NCI-H524 (cell line): ENCODE measurements around the gene LCNL1.

Source experiments
- DNase-seq, 2 experiments: peaks; one replicate each; lab custom pipeline; 2025; lab: John Stamatoyannopoulos, UW

The LCNL1 gene

DNA sequence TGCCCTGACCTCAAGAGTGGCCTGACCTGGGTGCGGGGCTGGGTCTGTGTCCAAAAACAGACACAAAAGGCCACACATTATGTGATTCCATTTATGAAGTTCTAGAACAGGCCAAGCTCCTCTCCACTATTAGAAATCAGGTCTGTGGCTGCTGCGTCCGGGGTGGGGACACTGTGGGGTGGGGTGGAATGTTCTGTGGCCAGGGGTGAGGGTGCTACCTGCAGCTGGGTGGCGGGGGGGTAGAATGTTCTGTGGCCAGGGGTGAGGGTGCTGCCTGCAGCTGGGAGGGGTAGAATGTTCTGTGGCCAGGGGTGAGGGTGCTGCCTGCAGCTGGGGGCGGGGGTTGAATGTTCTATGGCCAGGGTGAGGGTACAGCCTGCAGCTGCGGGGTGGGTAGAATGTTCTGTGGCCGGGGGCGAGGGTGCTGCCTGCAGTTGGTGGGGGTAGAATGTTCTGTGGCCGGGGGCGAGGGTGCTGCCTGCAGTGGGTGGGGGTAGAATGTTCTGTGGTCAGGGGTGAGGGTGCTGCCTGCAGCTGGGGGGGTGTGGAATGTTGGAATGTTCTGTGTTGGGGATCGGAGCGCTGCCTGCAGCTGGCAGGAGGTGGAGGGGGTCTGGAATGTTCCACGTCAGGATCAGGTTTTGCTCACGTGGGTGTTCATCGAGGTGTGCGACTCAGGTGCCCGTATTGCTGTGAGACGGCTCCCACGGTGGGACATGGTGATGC lies 22.4 kb upstream of the LCNL1 start:
- no peak for DNase-seq

DNA sequence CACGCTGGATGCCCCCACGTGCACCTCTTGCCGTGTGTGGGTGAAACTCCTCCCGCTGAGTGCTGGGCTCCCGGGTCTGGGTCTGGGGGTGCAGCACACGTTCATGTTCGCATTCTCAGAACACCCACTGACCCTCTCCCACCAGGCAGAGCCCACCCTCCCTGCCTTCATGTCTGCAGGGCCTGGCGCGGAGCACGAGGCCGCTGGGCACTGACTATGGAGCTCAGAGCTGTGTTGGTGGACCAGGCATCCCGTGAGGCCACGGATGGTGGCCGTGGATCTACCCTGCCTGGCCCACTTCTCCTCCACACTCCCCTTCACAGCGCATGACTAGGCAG lies 21.9 kb upstream of the LCNL1 start:
- no peak for DNase-seq

DNA sequence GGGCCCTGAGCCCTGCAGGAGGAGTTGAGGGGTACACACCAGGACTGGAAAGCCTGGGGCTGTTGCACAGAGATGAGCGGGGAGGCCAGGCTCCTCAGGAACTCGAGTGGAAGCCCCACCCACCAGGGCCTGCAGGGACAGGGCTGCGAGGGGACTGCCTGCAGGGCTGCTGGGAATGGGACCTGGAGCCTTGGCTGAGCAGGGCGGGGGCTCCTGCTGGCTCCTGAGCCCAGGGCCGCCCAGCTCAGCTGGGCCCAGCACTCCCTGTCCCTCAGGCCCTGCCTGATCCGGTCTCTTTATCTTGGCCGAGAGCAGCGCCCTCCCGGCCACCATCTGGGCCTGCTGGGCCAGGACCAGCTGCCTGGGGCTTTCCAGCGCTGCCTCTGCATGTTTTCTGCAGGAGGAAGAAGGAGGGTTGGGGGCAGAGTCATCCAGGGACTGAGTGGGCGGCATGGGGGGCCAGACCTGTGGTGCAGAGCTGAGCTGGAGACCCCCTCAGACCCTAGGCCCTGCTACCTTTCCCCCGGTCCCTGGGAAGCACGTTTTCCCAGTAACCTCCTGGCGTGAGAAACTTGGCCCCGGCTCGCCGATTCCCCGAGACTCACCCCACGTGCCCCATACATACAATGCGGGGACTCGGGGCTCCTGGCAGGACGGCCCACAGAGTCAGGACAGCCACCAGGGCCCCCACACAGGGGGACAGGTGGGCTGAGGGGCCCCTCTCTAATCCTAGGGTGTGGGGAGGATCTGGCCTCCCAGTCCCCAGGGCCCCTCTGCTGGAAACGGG lies 21.3 kb upstream of the LCNL1 start:
- peak in 1 of 2 experiments; percentile 26 for DNase-seq

DNA sequence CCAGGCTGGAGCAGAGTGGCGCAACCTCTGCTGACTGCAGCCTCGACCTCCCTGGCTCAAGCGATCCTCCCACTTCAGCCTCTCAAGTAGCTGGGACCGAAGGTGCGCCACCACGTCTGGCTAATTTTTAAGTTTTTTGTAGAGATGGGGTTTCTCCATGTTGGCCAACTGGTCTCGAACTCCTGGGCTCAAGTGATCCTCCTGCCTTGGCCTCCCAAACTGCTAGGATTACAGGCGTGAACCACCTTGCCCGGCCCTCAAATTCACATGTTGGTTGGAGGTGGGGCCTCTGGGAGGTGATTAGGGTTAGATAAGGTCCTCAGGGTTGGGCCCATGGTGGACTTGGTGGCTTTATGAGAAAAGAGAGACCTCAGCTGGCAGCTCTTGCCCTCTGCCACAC lies 20.6 kb upstream of the LCNL1 start:
- no peak for DNase-seq

DNA sequence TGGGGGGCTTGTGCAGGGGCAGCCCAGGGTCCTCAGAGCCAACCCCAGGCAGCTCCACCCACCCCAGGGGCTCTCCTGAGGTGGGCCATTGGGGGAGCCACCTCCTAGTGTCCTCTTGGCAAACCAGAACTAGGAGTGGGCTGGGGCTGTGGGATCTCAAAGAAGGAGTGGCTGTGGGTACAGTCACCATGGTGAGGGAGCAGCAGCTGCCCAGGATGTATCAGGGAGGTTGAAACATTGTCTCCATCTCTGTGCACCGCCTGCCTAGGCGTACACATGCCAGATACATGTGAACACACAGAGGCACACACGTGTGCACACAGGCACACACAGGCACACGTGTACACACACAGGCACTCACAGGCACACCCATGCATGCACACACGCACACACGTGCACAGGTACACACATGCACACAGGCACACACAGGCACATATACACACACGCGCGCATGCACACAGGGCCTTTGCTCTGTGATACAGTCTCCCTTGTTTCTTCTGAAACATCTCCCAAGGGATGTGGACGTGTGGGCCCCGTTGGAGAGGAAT lies 20.0 kb upstream of the LCNL1 start:
- DNase-seq: no peak

DNA sequence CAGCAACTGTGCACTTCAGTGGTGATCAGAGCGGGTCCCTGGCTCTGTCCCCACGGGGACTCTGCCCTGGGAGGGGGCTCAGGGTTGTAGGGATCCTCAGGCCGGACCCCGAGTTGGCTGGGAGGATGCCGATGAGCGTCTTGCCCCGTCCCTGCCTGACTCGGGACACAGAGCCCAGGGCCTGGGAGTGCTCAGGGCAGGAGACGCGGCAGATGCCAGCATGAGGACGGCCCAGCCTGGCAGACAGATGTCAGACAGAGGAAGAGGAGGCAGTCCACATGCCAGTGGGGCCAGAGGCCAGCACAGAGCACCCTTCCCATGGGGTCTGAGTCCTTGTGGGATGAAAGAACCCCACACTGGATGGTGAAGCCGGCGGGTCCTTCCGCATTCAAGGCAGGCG lies 19.5 kb upstream of the LCNL1 start:
- peak in 1 of 2 experiments; percentile 53 for DNase-seq

DNA sequence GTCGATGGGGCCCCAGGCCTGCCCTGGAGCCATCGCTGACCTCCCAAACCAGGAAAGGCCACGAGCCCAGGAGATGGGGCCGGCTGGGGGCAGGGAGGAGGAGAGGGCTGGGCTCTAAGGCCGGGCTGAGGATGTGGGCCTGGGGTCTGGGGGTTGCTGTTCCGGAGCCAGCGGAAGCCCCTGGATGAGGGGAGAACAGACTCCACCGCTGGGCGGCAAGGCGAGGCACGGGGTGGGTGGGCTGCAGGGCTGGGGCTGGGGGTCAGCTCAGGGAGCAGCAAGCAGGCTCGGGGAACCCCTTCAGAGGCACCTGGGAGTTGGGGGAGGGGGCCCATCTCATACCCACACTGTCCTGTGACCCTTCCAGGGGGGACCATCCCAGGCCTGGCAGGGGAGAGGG lies 19.0 kb upstream of the LCNL1 start:
- DNase-seq: no peak

DNA sequence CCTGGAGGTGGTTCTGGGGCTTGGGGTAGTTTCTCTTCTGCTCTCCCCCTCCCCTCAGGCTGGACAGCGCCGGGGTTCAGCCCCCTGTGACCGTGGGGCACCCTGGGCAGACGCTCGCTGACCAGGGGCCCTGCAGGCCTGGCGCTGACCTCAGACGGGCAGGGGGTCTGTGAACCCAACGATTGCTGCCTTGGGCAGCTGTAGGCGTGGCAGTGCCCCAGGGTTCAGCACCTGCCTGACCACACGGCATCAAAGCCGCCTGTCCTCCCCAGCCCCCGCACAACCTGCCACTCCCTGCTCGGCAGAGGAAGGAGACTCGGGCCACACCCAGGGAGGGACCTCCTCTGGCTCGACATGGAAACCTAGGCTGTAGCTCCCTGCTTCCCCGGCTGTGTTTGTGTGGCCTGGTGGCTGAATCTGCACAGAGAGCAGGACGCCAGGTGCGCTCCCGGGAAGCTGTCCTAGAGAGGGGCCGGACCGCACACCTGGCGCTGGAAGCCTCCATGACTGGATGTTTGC lies 18.6 kb upstream of the LCNL1 start:
- DNase-seq: no peak

DNA sequence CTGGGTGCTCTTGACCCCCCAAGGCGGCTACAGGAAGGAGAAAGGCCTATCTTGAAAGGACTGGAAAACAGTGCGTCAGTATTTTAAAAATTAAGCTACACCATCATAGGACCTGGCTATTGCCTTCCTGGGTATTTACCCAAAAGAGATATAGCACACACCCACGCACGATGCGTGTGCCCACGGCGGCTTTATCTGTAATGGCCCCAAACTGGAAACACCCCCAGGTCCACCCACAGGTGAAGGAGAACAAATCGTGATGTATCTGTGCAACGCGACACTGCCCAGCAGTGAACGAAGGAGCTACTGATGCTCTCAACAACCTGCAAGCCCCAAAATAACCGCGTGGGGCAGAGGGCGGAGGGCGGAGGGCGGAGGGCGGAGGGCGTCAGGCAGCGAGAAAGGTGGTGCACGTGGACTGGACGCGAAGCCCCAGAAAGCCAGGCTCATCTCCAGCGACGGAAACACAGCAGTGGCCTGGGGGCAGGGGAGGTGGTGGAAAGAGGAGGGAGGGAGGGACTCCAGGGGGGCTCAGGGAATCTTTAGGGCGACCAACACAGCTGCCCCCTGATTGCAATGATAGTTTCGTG lies 17.9 kb upstream of the LCNL1 start:
- DNase-seq: no peak

DNA sequence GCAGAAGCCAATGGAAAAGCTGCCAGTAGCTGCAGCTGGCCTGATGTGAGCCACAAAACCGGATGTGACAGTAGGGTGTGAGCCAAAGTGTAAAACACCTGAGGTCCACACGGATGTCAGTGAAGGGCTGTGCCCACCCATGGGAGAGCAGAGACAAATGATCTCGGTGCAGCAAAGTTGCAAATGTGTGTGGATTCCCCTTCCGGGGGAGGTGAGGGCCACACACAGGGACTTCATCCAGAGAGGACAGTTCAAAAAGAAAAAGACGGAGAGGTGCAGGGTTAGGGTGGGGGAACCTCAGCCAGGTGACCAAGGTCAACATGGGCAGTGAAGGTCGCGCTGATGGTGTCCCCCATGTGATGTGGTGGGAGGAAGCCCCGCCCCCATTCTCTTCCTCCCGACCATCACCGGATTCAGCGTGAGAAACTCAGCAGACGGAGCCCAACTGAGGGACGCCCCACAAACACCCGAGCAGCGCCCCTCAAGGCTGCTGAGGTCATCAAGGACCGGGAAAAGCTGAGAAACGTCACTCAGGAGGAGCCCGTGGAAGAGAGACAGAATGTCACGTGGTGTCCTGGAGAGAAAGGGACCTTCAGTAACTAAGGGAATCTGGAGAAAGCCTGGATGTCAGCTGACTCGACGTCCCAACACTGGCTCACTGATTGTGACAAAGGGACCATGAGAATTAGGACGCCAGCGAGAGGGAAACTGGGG lies 16.9 kb upstream of the LCNL1 start:
- no peak for DNase-seq

DNA sequence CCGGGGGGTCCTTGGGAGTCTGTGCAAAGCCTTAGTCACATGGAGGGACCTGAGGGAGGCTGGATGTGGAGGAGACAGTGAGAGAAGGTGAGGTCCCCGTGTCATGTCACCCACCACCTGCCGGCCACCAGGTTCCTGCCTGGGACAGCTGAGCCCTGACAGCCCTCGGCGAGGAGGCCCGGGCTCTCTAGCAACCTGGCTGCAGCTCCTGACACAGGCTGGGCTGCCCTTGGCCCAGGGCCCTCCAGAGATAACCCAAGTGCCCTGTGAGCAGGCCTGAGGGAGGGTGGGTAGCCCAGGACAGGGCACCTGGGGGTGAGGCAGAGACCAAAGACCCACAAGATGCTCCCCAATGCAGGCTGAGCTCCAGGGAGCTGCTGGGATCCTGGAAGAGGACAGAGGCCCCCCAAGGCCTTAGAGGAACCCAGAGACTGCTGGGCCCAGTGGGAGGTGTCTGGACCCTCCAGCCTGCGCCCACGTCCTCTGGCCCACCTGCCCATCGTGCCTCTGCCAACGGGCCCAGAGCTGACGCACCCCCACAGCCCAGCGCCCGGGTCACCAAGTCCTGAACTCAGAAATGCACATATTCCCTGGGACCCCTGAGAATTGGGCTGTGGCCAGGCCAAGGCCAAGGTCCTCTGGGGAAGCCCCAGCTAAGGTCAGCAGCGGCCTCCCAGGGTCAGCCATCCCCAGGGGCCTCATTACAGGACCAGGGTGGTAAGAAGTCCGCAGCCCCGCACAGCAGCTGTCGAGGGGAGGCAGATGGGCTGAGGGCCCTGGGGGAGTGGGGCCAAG lies 14.3 kb upstream of the LCNL1 start:
- DNase-seq: peak in 1 of 2 experiments; percentile 19

DNA sequence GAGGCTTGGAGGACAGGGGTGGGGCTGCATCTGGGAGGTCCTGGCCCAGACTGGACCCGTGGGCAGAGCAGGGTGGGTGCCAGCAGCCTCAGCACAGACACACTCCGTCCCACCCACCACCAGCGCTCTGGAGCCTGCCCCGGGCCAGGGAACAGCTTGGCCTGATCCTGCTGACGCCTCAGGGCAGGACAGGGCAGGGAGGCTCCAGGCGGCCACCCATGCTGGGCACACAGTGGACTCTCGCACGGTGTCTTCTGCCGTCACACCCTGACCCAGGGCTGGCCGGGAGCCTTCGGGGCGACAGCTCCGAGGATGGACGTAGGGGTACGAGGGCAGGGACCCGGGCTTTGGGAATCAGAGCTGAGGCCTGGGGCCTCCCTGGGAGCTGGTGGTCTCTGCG lies 13.6 kb upstream of the LCNL1 start:
- DNase-seq: no peak

DNA sequence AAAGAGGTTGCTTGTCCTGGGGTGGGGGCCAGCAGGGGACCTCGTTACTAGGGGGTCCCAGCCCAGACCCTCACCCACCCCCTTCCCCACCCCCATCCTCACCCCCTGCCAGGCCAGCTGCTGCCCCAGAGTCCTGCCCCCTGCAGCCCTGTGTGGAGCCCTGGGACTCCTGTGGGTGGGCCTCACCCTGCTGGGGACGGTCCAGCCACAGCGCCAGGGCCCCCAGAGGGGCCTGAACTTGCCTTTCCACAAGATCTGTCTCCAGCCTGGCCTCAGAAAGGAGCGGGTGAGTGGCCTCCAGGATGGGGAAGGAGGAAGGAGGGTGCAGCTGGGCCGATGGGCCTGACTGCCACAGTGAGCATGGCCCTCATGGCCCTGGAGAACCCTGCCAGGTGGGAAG lies 13.0 kb upstream of the LCNL1 start:
- no peak for DNase-seq

DNA sequence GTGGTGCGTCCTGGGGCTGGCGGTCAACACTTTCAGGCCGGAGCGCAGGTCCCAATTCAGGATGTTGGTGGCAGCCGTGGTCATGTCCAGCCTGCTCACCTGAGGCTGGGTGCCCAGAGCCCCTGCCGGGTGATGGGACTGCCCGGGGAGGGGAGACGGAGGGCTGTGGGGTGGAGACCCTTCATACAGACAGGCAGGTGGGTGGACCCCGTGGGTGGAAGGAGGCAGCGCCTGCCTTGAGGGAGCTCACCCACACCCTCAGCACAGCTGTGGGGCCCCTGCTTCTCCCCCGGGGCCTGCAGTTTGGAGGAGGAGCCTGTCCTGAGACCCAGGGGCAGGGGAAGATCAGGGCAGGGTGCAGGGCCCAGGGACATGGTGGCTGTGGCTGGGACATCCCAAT lies 12.4 kb upstream of the LCNL1 start:
- no peak for DNase-seq

DNA sequence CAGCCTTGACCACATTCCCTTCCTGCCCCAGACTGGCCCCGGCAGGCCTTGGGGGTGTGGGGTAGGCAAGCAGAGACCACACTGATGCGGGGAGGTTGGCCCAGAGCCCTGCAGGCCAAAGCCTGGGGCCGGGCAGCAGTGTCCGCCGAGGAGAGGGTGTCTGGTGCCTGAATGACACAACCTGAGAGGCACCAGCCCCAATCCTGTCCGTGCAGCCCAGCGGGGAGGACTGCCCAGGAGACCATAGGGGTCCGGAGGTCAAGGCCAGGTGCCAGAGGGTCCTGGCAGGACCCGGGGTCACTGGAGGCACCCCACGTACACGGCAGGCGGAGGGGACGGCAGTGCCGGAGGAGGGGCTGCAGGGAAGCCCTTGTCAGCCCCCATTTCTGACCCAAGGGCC lies 11.0 kb upstream of the LCNL1 start:
- no peak for DNase-seq

DNA sequence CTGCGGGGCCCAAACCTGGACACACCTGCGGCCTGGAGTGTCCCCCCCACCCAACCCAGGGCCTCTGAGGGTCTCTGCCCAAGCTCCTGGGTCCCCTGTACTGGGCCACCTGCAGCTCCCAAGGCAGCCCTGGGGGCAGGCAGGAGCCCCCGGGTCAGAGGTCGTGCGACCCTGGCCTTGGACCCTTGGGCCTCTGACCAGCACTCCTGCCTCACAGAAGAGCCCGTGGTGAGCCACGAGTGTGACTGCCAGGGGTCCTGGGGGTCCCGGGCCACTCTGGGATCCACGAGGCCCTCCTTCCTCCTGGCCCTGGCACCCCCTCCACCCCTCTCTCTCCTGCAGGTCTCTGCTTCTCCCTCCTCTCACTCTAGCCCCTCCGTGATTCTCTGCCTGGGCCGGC lies 10.5 kb upstream of the LCNL1 start:
- DNase-seq: no peak

DNA sequence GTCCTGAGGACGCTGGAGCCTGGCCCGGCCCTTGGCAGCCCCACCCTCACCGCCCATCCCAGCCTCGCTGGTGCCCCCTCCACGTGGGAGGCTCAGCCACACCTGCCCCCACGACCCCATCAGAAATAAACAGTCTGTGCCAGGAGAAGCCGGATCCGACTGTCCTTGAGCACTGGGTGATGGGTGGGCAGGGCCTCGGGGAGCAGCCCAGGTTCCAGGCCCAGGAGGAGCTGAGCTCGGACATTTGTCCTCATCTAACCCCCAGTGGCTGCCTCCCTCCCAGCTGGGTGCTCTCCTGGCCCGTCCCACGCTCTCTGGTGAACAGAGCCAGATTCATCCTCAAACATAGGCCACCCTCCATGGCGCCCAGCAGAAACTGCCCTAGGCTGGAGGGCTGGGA lies 10.1 kb upstream of the LCNL1 start:
- DNase-seq: no peak

DNA sequence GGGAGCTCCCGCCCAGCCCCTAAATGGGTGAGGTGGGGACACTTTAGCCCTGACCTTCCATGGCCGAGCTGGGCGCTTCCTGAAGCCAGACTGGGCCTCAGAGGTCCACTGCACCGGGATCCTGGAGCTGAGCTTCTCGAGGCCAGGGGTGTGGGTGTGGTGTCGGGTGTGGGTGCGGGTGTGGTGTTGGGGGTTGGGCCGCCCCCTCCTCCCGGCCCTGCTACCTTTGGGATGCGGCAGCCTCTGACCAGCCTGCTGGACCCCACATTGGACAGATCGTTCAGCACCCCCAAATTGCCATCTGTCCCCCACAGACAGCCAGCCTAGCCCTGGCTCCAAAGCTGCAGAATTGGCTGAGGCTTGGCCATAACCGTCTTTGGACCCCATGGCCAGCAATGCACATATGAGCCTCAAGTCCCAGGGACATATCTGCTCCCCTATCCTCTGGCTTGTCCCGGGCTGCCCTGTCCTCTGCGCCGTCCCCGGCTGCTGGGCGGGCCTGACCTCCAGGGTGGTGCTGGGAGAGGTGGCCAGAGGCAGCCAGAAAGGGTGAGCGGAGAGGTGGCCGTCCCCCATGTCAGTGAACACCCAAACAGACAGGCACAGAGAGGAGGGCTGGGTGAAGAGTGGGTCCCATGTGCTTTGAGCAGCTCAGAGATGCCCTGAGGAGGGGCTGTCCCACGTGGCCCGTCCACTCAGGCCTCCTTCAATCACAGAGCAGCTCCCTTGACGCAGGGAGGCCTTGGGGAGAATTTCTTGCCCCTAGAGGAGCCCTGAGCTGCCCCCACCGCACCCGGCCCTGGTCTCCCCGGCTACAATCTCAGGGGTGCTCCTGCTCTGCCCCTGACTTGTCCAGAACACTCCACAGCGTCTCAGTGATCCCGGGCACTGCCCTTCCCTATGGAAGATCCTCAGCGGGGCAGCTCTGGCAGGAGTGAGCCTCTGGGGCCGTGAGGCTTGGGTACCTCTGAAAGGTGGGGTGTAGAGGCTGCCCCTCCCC lies 8.9 kb upstream of the LCNL1 start:
- DNase-seq: no peak

DNA sequence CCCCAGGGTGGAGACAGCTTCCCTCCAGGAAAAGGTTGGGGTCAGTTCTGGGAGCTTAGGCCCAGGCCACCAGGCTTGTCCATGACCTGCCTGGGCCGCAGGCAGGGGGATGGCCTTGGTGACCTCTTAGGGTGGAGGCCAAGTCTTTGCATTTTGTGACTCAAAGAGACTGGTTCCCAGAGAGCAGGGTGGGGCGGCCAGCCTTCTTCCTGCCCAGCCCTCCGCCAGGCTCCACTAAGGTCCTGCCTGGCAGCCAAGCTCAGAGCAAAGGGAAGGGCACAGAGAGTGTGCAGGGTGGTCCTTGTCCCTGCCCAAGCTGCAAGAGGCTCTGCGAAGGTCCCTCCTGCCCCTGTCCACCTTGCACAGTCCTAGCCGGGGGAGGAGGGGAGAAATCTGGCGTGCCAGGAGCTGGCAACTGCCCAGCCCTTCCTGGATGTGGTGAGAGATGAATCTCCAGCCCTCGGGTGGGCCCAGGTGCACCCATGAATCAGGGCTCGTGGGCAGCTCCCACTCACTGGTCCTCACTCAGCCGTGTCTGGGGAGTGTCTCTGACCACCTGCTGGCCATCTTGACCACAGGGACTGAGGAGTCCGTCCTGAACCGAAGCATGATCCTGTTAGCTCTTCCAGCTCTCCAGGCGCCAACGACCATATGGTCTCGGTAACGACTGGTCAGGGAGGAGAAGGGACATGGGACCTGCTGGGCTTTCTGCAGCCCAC lies 7.8 kb upstream of the LCNL1 start:
- DNase-seq: no peak
